Activated CD8-positive, alpha-beta memory T cell treated with anti-CD3 and anti-CD28 coated beads, Interleukin-2, amount 10 ng/mL, durations not matched to agents 7 days and 5 days (primary cell): ENCODE data around the gene ETNK1. TPM values are rescaled to one million over a fixed set of nuclear protein-coding genes. Genes with fewer than 3 reads are reported as not detected.

Experiments
- ATAC-seq: fragments of 150-1000 bp; cut with Tn5 transposase; one replicate; pipeline ENCODE4 v1.10.0; 2021; ENCODE audit warnings: moderate library complexity
- CTCF ChIA-PET: fragments of 350-600 bp; sonication (Branson Sonifier 250); formaldehyde crosslinking; loops from one replicate; lab custom pipeline; 2021; ENCODE audit warnings: antibody characterized with exemption; lab: Charles Lee
- DNase-seq: peaks from one replicate; pipeline ENCODE4 v3.0.0-alpha.2; 2020
- H3K27ac Mint-ChIP-seq: one replicate; pipeline ENCODE4 v1.8.0; 2021; ENCODE audit warnings: mild to moderate bottlenecking, mixed read lengths
- H3K27me3 Mint-ChIP-seq: one replicate; pipeline ENCODE4 v1.8.0; 2021; ENCODE audit warnings: mixed read lengths
- H3K36me3 Mint-ChIP-seq: one replicate; pipeline ENCODE4 v1.8.0; 2021; ENCODE audit warnings: mild to moderate bottlenecking, mixed read lengths
- H3K4me1 Mint-ChIP-seq: one replicate; pipeline ENCODE4 v1.8.0; 2021; ENCODE audit warnings: mixed read lengths
- H3K4me3 Mint-ChIP-seq: one replicate; pipeline ENCODE4 v1.8.0; 2021; ENCODE audit warnings: mild to moderate bottlenecking, moderate library complexity, mixed read lengths
- H3K9me3 Mint-ChIP-seq: one replicate; pipeline ENCODE4 v1.8.0; 2022; ENCODE audit warnings: low read depth, mixed read lengths
- total RNA-seq, 2 experiments: library from RNA; stranded (reverse); gene quantifications; one replicate each; pipeline ENCODE4 v1.2.3, GENCODE V29; 2021

Gene ETNK1
- total RNA-seq, 2 experiments from 2014 or later: 77.7 to 83.1 TPM

DNA sequence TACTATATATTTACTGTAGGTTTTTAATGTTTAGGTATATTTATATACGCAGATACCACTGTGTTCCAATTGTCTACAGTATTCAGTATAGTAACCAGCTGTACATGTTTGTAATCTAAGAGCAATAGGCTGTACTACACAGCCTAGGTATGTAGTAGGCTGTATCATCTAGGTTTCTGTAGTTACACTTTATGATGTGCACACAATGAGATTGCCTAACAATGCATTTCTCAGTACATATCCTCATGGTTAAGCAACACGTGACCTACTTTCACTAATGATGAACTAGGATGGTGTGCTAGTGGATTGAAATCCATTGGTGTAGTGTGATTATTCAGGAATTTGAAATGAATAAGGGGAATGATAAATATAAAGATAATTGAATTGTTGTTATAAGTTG is 77.7 kb downstream of the ETNK1 start:
- Mint-ChIP-seq H3K27ac (no peak overlapping the region), H3K36me3 (no peaks in the 10 kb centered on the region), H3K4me3 (no peak overlapping the region), H3K9me3 (no peaks in the 10 kb centered on the region), H3K4me1 (peaks cover 3% of the 10 kb centered on the region), H3K27me3 (peaks cover 8% of the 10 kb centered on the region)
- CTCF ChIA-PET: no interaction called here
- ATAC-seq (no peak), DNase-seq (no peak)

DNA sequence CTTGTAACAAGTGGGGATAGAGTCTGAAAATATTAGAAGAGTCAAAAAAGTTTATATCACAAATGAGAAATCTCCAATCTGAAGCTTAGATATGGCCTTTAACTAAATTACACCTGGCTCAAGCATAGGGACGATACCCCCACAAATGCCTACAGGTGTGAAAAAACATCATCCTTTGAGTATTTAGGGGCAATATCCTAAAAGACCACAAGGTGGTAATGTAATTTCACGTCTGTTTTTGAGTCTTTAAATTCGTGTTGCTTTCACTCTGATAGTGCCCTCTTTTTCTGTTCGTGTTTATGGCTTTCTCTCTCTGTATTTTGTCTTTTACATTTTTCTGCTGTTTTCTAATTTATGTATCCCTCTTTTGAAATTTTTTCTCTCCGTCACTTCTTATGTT is 84.3 kb downstream of the ETNK1 start:
- ATAC-seq: peak; percentile 49
- no peak overlapping the region for H3K4me3 Mint-ChIP-seq
- no peaks in the 10 kb centered on the region for H3K36me3 Mint-ChIP-seq
- H3K4me1 Mint-ChIP-seq: peaks cover 8% of the 10 kb centered on the region
- no peak for DNase-seq
- no peak overlapping the region for H3K27ac Mint-ChIP-seq
- no peaks in the 10 kb centered on the region for H3K9me3 Mint-ChIP-seq
- CTCF ChIA-PET: interaction anchor here (0.7 kb wide), 1 partner anchor 39 kb away, joined by 3 read pairs; no protein-coding TSS in a partner anchor
- peaks cover 15% of the 10 kb centered on the region for H3K27me3 Mint-ChIP-seq

DNA sequence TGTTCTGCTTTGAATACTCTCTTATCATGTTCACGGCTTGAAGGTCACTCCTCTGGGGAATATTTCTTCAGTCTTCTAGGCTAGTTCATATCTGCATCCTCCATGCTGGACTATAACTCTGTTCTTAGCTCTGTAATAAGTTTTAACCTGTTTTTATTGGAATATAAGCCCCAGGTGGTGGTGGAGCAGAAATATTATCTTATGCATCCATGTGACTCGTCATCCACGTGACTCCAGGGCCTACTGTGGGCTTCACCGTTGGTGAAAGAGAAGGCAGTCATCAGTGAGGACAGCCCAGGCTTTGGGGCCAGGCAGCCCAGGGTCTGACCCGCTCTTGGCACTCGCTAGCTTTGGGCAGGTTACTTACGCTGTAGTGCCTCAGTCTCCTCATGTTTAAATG is 87.1 kb downstream of the ETNK1 start:
- DNase-seq (no peak), ATAC-seq (no peak)
- Mint-ChIP-seq H3K36me3 (no peaks in the 10 kb centered on the region), H3K27ac (no peak overlapping the region), H3K4me1 (peaks cover 8% of the 10 kb centered on the region), H3K27me3 (peaks cover 18% of the 10 kb centered on the region), H3K9me3 (no peaks in the 10 kb centered on the region), H3K4me3 (no peak overlapping the region)
- CTCF ChIA-PET: interaction anchor here (0.6 to 1.2 kb wide), 2 partner anchors 27 to 148 kb away, joined by 3 to 4 read pairs; no protein-coding TSS in a partner anchor

DNA sequence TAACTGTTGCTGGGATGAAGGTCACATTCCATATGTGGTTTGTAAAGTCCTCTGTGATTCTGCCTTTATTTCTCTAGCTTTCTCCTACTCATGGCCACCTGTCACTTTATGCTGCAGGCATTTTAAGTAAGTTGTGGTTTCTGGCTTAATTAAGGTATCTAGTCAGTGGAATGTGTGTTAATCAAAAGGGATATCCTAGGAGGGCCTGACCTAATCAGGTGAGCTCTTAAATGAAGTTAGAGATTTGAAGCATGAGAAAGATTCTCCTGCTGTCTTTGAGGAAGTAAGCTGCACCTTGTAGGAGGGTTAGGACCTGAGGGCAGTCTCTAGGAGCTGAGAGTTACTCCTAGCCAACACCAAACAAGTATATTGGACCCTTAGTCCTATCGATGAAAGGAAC is 90.3 kb downstream of the ETNK1 start:
- Mint-ChIP-seq H3K4me3 (no peak overlapping the region), H3K27ac (no peak overlapping the region), H3K27me3 (peaks cover 16% of the 10 kb centered on the region), H3K9me3 (no peaks in the 10 kb centered on the region), H3K4me1 (peaks cover 4% of the 10 kb centered on the region), H3K36me3 (no peaks in the 10 kb centered on the region)
- ATAC-seq (no peak), DNase-seq (no peak)
- CTCF ChIA-PET: no interaction called here

DNA sequence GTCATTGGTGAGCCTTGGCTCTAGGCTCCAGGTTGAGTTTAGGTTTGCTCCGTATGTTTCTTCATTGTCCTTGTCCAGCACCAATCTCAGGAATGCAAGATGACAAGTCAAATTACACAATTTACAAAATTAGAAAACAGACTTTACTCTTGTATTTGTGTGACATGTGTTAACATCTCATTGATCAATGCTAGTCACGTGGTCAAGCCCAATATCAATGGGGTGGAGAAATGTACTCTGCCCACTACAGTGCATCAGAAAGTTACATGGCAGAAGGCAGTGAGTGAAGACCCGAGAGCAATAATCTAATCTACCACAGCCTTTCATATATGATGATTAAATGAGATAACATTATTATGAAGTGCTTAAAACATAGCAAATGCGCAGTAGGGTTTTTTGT is 94.8 kb downstream of the ETNK1 start:
- H3K9me3 Mint-ChIP-seq: no peaks in the 10 kb centered on the region
- peaks cover 26% of the 10 kb centered on the region for H3K27me3 Mint-ChIP-seq
- DNase-seq: no peak
- H3K36me3 Mint-ChIP-seq: no peaks in the 10 kb centered on the region
- H3K27ac Mint-ChIP-seq: no peak overlapping the region
- ATAC-seq: no peak
- CTCF ChIA-PET: no interaction called here
- H3K4me3 Mint-ChIP-seq: no peak overlapping the region
- H3K4me1 Mint-ChIP-seq: no peaks in the 10 kb centered on the region

DNA sequence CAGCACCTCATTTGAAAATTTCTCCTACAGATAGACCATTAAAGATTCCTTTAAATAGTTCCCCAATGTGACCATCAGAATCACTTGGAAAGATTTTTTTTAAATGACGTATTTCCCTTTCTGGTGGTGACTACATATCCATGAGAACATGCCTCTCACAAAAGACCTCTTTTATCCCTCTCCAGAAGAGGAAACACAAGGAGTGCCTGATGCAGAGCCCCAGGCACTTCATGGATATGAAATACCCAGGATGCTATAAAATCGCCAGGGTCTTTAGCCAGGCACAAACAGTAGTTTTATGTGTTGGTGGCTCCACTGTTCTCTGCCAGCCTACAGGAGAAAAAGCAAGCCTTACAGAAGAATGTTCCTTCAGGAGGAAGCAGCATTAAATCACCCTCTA is 97.1 kb downstream of the ETNK1 start:
- H3K4me1 Mint-ChIP-seq: no peaks in the 10 kb centered on the region
- CTCF ChIA-PET: no interaction called here
- H3K4me3 Mint-ChIP-seq: no peak overlapping the region
- ATAC-seq (no peak), DNase-seq (no peak)
- no peaks in the 10 kb centered on the region for H3K9me3 Mint-ChIP-seq
- H3K27ac Mint-ChIP-seq: no peak overlapping the region
- no peaks in the 10 kb centered on the region for H3K36me3 Mint-ChIP-seq
- H3K27me3 Mint-ChIP-seq: peaks cover 24% of the 10 kb centered on the region

DNA sequence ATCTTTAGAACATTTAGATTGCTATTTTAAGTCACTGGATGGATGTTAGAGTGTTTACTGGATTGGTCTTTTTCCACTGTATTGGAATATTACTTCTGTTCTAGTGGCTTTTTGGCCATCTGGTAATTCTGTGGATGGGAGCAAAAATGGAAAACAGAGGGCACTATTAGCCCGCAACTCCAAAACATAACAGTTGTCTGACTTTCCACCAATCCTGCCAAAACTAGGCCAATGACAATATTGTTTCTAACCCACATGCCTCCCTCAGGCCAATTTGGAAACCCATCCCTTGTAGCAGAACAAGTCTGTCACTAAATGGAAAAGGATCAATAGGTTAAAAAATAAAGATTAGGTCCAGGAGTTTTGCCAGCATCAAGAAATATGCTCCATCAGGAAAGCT is 97.8 kb downstream of the ETNK1 start:
- Mint-ChIP-seq H3K27ac (no peak overlapping the region), H3K9me3 (no peaks in the 10 kb centered on the region), H3K4me1 (no peaks in the 10 kb centered on the region), H3K27me3 (peaks cover 24% of the 10 kb centered on the region), H3K36me3 (no peaks in the 10 kb centered on the region), H3K4me3 (no peak overlapping the region)
- DNase-seq (no peak), ATAC-seq (no peak)
- CTCF ChIA-PET: no interaction called here

DNA sequence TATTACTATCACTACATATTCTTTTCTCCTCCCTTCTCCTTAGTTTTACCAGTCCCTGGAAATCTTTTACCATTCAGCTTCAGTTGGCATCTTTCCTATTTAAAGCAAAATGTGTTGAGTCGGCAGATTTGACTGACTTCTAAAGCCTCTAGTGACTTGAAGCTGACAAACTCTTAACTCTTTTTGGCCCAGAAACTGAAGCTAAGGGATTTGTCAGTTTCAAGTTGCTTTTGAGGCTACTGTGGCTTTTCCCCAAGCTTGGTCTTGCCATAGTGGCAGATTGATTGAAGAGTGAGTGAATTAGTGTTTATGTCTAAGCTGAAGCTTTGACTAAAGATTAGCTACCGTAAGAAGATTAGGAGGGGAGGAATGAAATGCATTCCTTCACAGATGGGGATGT is 104.0 kb downstream of the ETNK1 start:
- Mint-ChIP-seq H3K27ac (no peak overlapping the region), H3K27me3 (peaks cover 10% of the 10 kb centered on the region), H3K36me3 (no peaks in the 10 kb centered on the region), H3K9me3 (no peaks in the 10 kb centered on the region), H3K4me1 (peaks cover 3% of the 10 kb centered on the region), H3K4me3 (no peak overlapping the region)
- DNase-seq (no peak), ATAC-seq (no peak)
- CTCF ChIA-PET: no interaction called here

DNA sequence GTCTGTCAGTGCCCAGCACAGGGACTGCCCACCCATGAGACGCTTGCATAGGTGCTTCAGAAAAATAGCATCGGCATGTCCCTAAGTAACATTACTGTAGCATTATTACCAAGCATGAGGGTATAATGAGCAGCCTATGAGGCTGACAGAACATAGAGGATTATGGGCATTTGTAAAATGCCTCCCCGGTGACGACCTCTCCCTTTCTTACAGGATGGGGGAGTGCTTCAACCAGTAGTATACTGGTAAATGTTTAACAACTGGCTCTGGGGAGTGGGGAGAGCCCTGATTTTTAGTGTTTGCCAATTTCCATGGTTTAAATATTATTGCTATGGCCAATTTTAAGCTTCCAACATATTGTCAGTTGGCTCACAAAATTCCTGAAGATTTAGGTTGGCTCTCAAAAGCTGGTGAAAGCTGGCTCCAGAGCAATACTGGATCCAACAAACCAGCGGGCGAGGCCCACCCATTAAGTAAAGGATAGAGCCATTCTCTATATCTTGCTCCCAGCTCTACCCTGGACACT is 104.5 kb downstream of the ETNK1 start:
- Mint-ChIP-seq H3K27me3 (peaks cover 10% of the 10 kb centered on the region), H3K4me3 (no peak overlapping the region), H3K27ac (no peak overlapping the region), H3K36me3 (no peaks in the 10 kb centered on the region), H3K9me3 (no peaks in the 10 kb centered on the region), H3K4me1 (peaks cover 3% of the 10 kb centered on the region)
- CTCF ChIA-PET: no interaction called here
- no peak for DNase-seq
- no peak for ATAC-seq

DNA sequence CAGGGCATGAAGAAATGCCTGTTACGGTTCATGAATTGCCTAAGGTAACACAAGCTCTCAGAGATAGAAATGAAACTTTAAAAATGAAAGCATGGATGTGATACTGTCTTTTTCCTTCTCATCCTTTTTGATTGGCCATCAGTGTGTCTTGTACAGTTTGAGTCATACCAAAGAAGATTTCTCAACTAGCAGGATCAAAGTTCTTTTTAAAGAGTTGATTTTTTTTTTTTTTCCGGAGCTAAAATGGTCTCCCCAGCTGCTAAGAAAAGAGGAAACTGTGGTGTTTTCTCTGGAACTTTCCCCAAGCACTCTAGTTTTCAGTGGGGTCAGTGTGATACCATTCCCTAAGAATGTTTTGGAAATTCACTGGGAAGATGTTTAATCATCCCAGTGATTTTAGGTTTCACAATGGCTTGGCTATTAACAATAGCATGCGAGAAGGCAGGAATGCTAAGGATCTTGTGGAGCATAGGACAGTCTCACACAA is 105.0 kb downstream of the ETNK1 start:
- no peak for DNase-seq
- H3K4me1 Mint-ChIP-seq: peaks cover 3% of the 10 kb centered on the region
- CTCF ChIA-PET: no interaction called here
- H3K27ac Mint-ChIP-seq: no peak overlapping the region
- peaks cover 10% of the 10 kb centered on the region for H3K27me3 Mint-ChIP-seq
- no peaks in the 10 kb centered on the region for H3K9me3 Mint-ChIP-seq
- no peaks in the 10 kb centered on the region for H3K36me3 Mint-ChIP-seq
- no peak for ATAC-seq
- no peak overlapping the region for H3K4me3 Mint-ChIP-seq

DNA sequence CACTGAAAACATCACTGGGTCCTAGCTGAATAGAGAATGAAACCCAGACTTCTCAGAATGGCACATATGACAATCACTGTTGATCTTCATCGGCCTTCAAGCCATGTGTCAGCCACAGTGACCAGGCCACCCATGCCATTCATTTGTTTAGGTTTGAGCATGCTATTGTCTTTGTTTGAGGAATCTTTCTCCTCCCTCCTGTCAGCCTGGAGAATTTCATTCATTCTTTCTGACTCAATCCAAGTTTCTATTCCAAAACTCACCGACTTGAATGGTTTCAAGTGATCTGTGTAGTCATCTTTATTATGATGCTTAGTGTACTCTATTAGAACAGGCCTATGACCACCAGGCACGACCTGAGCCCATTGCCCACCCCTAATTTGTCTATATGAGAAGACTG is 106.3 kb downstream of the ETNK1 start:
- no peak overlapping the region for H3K27ac Mint-ChIP-seq
- CTCF ChIA-PET: no interaction called here
- no peaks in the 10 kb centered on the region for H3K9me3 Mint-ChIP-seq
- H3K27me3 Mint-ChIP-seq: peaks cover 4% of the 10 kb centered on the region
- H3K4me1 Mint-ChIP-seq: peaks cover 3% of the 10 kb centered on the region
- ATAC-seq (no peak), DNase-seq (no peak)
- no peaks in the 10 kb centered on the region for H3K36me3 Mint-ChIP-seq
- H3K4me3 Mint-ChIP-seq: no peak overlapping the region

DNA sequence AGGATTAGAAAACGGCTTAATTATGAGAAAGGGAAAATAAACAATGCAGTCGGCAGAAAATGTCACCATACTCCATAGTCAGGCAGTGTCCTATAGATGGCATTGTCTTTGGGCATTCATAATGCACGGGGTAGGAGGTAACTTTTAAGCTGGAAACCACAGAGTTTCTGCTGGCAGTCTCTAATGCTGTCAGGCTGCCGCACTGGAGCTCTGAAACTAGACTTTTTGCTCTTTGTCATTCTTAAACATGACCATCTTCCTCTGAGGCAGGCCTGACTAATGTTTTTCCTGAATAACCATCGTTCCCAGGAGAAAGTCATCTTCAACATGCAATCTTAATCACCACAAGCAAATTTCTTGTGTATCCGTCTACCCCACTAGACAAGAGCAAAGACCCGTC is 108.8 kb downstream of the ETNK1 start:
- Mint-ChIP-seq H3K27ac (no peak overlapping the region), H3K9me3 (no peaks in the 10 kb centered on the region), H3K36me3 (no peaks in the 10 kb centered on the region), H3K27me3 (peaks cover 5% of the 10 kb centered on the region), H3K4me1 (peaks cover 3% of the 10 kb centered on the region), H3K4me3 (no peak overlapping the region)
- no peak for DNase-seq
- no peak for ATAC-seq
- CTCF ChIA-PET: interaction anchor here (1.4 kb wide), 1 partner anchor 49 kb away, joined by 3 read pairs; no protein-coding TSS in a partner anchor

DNA sequence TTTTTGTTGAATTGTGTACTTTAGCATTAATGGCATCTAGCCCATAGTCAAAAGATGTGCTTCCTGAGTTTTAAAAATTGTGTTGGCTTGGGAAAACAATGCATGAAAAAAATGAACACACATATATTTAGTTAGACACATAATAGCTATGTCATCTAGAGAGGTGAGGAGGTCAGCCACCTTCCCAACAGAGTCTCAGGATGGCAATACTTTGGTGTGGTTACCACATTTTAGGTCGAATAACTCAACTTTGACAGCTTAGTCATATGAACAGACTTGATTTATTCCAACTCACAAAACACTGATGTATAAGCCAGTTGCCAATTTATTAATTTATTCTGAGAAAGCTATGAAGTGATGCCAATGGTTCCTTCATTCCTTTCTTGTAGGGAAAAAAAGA is 114.0 kb downstream of the ETNK1 start:
- Mint-ChIP-seq H3K4me3 (no peak overlapping the region), H3K36me3 (no peaks in the 10 kb centered on the region), H3K4me1 (no peaks in the 10 kb centered on the region), H3K27ac (no peak overlapping the region), H3K27me3 (peaks cover 3% of the 10 kb centered on the region), H3K9me3 (no peaks in the 10 kb centered on the region)
- CTCF ChIA-PET: no interaction called here
- ATAC-seq (no peak), DNase-seq (no peak)
